Stimulated activated effector memory CD8-positive, alpha-beta T cell treated with anti-CD3 and anti-CD28 coated beads, Interleukin-12 subunit alpha, Interleukin-12 subunit beta, amount 100 ng/mL, for 72 hours (primary cell): ENCODE data around the gene SPPL3.
"Not testable (repeated sequence)": the region's sequence is repeated elsewhere in the genome, so short reads cannot be mapped to it uniquely, and the experiment has no call there.

Experiments
- ATAC-seq: fragments of 150-1000 bp; cut with Tn5 transposase; 2 replicates; pipeline ENCODE4 v1.10.0; 2021
- DNase-seq, 2 donors: peaks; one replicate each; pipeline ENCODE4 v3.0.0; 2021 to 2022; ENCODE audit warnings: low spot score in 2 of 2
- H3K27ac Mint-ChIP-seq: one replicate; pipeline ENCODE4 v1.8.0; 2022; ENCODE audit warnings: mild to moderate bottlenecking, mixed read lengths
- H3K36me3 Mint-ChIP-seq: one replicate; pipeline ENCODE4 v1.8.0; 2022; ENCODE audit warnings: mild to moderate bottlenecking, mixed read lengths
- H3K4me1 Mint-ChIP-seq: one replicate; pipeline ENCODE4 v1.8.0; 2022; ENCODE audit warnings: mixed read lengths
- H3K4me3 Mint-ChIP-seq: one replicate; pipeline ENCODE4 v1.8.0; 2022; ENCODE audit warnings: mild to moderate bottlenecking, mixed read lengths
- H3K9me3 Mint-ChIP-seq: one replicate; pipeline ENCODE4 v1.8.0; 2022; ENCODE audit warnings: mixed read lengths

Gene SPPL3

GRCh38 chr12:120904197-120904773 is at the start of gene SPPL3:
Gene SPPL3 (minus strand): TSS chr12:120904358. CDS start chr12:120903867, 491 bp downstream.
- no peaks in the 10 kb centered on the region for H3K9me3 Mint-ChIP-seq
- ATAC-seq (peak; percentile 86), DNase-seq (peak; percentile 85 to 96)
- H3K27ac Mint-ChIP-seq, result peak within 1 kb of the TSS; percentile 94
- peaks cover 29% of the 10 kb centered on the region for H3K4me1 Mint-ChIP-seq
- H3K4me3 Mint-ChIP-seq, result peak within 1 kb of the TSS; percentile 94
- H3K36me3 Mint-ChIP-seq, result peaks cover 34% of the 10 kb centered on the region

- ATAC-seq, result no peak
- Mint-ChIP-seq H3K27ac (no peak overlapping the region), H3K4me1 (peaks cover 1% of the 10 kb centered on the region), H3K9me3 (no peaks in the 10 kb centered on the region), H3K4me3 (no peak overlapping the region), H3K36me3 (no peaks in the 10 kb centered on the region)
- DNase-seq, result no peak
These were observed 46.6 kb upstream of the SPPL3 start for GRCh38 chr12:120950807-120951206.

GRCh38 chr12:120950260-120950799 is 46.2 kb upstream of the SPPL3 start:
- DNase-seq, H3K4me1 Mint-ChIP-seq, H3K36me3 Mint-ChIP-seq, H3K9me3 Mint-ChIP-seq, H3K27ac Mint-ChIP-seq, ATAC-seq, H3K4me3 Mint-ChIP-seq: not testable (repeated sequence)

- not testable (repeated sequence) for H3K27ac Mint-ChIP-seq, H3K36me3 Mint-ChIP-seq, H3K4me3 Mint-ChIP-seq, ATAC-seq, H3K9me3 Mint-ChIP-seq, DNase-seq
- H3K4me1 Mint-ChIP-seq, result peaks cover 11% of the 10 kb centered on the region
These were observed 41.4 kb upstream of the SPPL3 start for GRCh38 chr12:120945516-120945915.

- H3K4me3 Mint-ChIP-seq, result no peak overlapping the region
- ATAC-seq (peak; percentile 77), DNase-seq (peak; percentile 50 to 84)
- H3K27ac Mint-ChIP-seq, result no peak overlapping the region
- H3K4me1 Mint-ChIP-seq, result peaks cover 11% of the 10 kb centered on the region
- no peaks in the 10 kb centered on the region for H3K36me3 Mint-ChIP-seq
- peaks cover 2% of the 10 kb centered on the region for H3K9me3 Mint-ChIP-seq
These were observed 40.6 kb upstream of the SPPL3 start for GRCh38 chr12:120944645-120945217.

- Mint-ChIP-seq H3K9me3 (peaks cover 2% of the 10 kb centered on the region), H3K4me3 (no peak overlapping the region), H3K4me1 (peaks cover 11% of the 10 kb centered on the region), H3K27ac (no peak overlapping the region), H3K36me3 (no peaks in the 10 kb centered on the region)
- ATAC-seq, result no peak
- no peak for DNase-seq
These were observed 39.3 kb upstream of the SPPL3 start for GRCh38 chr12:120943482-120943881.

GRCh38 chr12:120941846-120942405 is 37.8 kb upstream of the SPPL3 start:
- Mint-ChIP-seq H3K9me3 (peaks cover 2% of the 10 kb centered on the region), H3K4me1 (peaks cover 11% of the 10 kb centered on the region), H3K27ac (no peak overlapping the region), H3K4me3 (no peak overlapping the region), H3K36me3 (no peaks in the 10 kb centered on the region)
- DNase-seq (no peak), ATAC-seq (no peak)

- Mint-ChIP-seq H3K4me3 (no peak overlapping the region), H3K4me1 (peaks cover 11% of the 10 kb centered on the region), H3K9me3 (peaks cover 2% of the 10 kb centered on the region), H3K36me3 (no peaks in the 10 kb centered on the region), H3K27ac (no peak overlapping the region)
- ATAC-seq (no peak), DNase-seq (no peak)
These were observed 37.3 kb upstream of the SPPL3 start for GRCh38 chr12:120941412-120941811.

GRCh38 chr12:120940799-120941198 is 36.6 kb upstream of the SPPL3 start:
- Mint-ChIP-seq H3K4me1 (peaks cover 10% of the 10 kb centered on the region), H3K9me3 (peaks cover 2% of the 10 kb centered on the region), H3K4me3 (no peak overlapping the region), H3K36me3 (no peaks in the 10 kb centered on the region), H3K27ac (no peak overlapping the region)
- no peak for ATAC-seq
- DNase-seq, result no peak

GRCh38 chr12:120940006-120940405 is 35.8 kb upstream of the SPPL3 start:
- peaks cover 6% of the 10 kb centered on the region for H3K4me1 Mint-ChIP-seq
- ATAC-seq, result no peak

GRCh38 chr12:120939523-120939922 is 35.4 kb upstream of the SPPL3 start:
- H3K4me3 Mint-ChIP-seq, result no peak overlapping the region
- DNase-seq, result no peak
- no peak for ATAC-seq
- H3K9me3 Mint-ChIP-seq, result no peaks in the 10 kb centered on the region
- H3K4me1 Mint-ChIP-seq, result peaks cover 2% of the 10 kb centered on the region
- no peak overlapping the region for H3K27ac Mint-ChIP-seq
- H3K36me3 Mint-ChIP-seq, result no peaks in the 10 kb centered on the region

More at GRCh38 chr12:120940006-120940405, 35.8 kb upstream of the SPPL3 start:
- Mint-ChIP-seq H3K27ac (no peak overlapping the region), H3K9me3 (no peaks in the 10 kb centered on the region), H3K36me3 (no peaks in the 10 kb centered on the region), H3K4me3 (no peak overlapping the region)
- DNase-seq, result no peak

GRCh38 chr12:120938496-120938895 is 34.3 kb upstream of the SPPL3 start:
- no peak for DNase-seq
- H3K27ac Mint-ChIP-seq, result no peak overlapping the region

GRCh38 chr12:120936197-120936596 is 32.0 kb upstream of the SPPL3 start:
- ATAC-seq, result no peak
- Mint-ChIP-seq H3K4me1 (peaks cover 6% of the 10 kb centered on the region), H3K4me3 (no peak overlapping the region), H3K27ac (no peak overlapping the region), H3K9me3 (no peaks in the 10 kb centered on the region), H3K36me3 (no peaks in the 10 kb centered on the region)
- no peak for DNase-seq

More at GRCh38 chr12:120938496-120938895, 34.3 kb upstream of the SPPL3 start:
- H3K4me1 Mint-ChIP-seq, result no peaks in the 10 kb centered on the region
- no peak for ATAC-seq
- no peak overlapping the region for H3K4me3 Mint-ChIP-seq
- no peaks in the 10 kb centered on the region for H3K36me3 Mint-ChIP-seq
- H3K9me3 Mint-ChIP-seq, result no peaks in the 10 kb centered on the region

GRCh38 chr12:120933786-120934185 is 29.6 kb upstream of the SPPL3 start:
- Mint-ChIP-seq H3K4me3 (no peak overlapping the region), H3K36me3 (no peaks in the 10 kb centered on the region), H3K4me1 (peaks cover 6% of the 10 kb centered on the region), H3K27ac (no peak overlapping the region), H3K9me3 (no peaks in the 10 kb centered on the region)
- no peak for ATAC-seq
- DNase-seq, result no peak

- Mint-ChIP-seq H3K4me3 (no peak overlapping the region), H3K9me3 (no peaks in the 10 kb centered on the region), H3K27ac (no peak overlapping the region)
These were observed 28.9 kb upstream of the SPPL3 start for GRCh38 chr12:120932956-120933526.

GRCh38 chr12:120932058-120932457 is 27.9 kb upstream of the SPPL3 start:
- H3K4me3 Mint-ChIP-seq, result no peak overlapping the region
- no peak overlapping the region for H3K27ac Mint-ChIP-seq
- no peak for DNase-seq
- H3K9me3 Mint-ChIP-seq, result no peaks in the 10 kb centered on the region
- no peaks in the 10 kb centered on the region for H3K36me3 Mint-ChIP-seq
- peaks cover 6% of the 10 kb centered on the region for H3K4me1 Mint-ChIP-seq
- ATAC-seq, result no peak

More at GRCh38 chr12:120932956-120933526, 28.9 kb upstream of the SPPL3 start:
- peaks cover 6% of the 10 kb centered on the region for H3K4me1 Mint-ChIP-seq
- DNase-seq (no peak), ATAC-seq (no peak)
- no peaks in the 10 kb centered on the region for H3K36me3 Mint-ChIP-seq
